ENCODE data around the gene FAM110D. TPM values are rescaled to one million over a fixed set of nuclear protein-coding genes. Genes with fewer than 3 reads are reported as not detected.

Gene FAM110D
- total and polyA plus RNA-seq, 2 of the 8 experiments (the other 6 are each of a cell fraction or from before 2014, with no cell fraction given): 0.21 to 0.48 TPM

- no peak for TF ChIP-seq USF2 (IDR thresholded peaks at IDR 0.05; ENCODE audit: low read length)
- no peak for TF ChIP-seq SP1 (IDR thresholded peaks at IDR 0.05; ENCODE audit: low read depth, low read length)
- no peak for TF ChIP-seq ATF3 (IDR thresholded peaks at IDR 0.05; ENCODE audit: insufficient read depth, low read depth, low read length)
- no peak for TF ChIP-seq TAF1 (IDR thresholded peaks at IDR 0.05; ENCODE audit: low read depth, low read length)
- no peak for TF ChIP-seq NANOG (IDR thresholded peaks at IDR 0.05; ENCODE audit: insufficient read depth, low read depth, low read length, poor library complexity, severe bottlenecking)
- TF ChIP-seq PHF8 (conservative IDR thresholded peaks at IDR 0.05; ENCODE audit: low read depth, low read length): no peak
- no peak for TF ChIP-seq ZNF274 (IDR thresholded peaks at IDR 0.05; ENCODE audit: borderline replicate concordance, extremely low read depth, low read length)
- no peak for TF ChIP-seq MAX (IDR thresholded peaks at IDR 0.05)
These were observed 36.8 kb upstream of the FAM110D start (continued) for GRCh38 chr1:26121854-26122773.
